ENCODE data around the gene CHST9.
"Not testable (repeated sequence)": the region's sequence is repeated elsewhere in the genome, so short reads cannot be mapped to it uniquely, and the experiment has no call there.

Gene CHST9

GRCh38 chr18:27094621-27095020 is 90.5 kb downstream of the CHST9 start:
- TF ChIP-seq, protein P1, sequence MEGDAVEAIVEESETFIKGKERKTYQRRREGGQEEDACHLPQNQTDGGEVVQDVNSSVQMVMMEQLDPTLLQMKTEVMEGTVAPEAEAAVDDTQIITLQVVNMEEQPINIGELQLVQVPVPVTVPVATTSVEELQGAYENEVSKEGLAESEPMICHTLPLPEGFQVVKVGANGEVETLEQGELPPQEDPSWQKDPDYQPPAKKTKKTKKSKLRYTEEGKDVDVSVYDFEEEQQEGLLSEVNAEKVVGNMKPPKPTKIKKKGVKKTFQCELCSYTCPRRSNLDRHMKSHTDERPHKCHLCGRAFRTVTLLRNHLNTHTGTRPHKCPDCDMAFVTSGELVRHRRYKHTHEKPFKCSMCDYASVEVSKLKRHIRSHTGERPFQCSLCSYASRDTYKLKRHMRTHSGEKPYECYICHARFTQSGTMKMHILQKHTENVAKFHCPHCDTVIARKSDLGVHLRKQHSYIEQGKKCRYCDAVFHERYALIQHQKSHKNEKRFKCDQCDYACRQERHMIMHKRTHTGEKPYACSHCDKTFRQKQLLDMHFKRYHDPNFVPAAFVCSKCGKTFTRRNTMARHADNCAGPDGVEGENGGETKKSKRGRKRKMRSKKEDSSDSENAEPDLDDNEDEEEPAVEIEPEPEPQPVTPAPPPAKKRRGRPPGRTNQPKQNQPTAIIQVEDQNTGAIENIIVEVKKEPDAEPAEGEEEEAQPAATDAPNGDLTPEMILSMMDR (IDR thresholded peaks at IDR 0.05; ENCODE audit: extremely low read depth, missing control alignments) = no peak
- no peak for DNase-seq (ENCODE audit: low spot score)

DNA sequence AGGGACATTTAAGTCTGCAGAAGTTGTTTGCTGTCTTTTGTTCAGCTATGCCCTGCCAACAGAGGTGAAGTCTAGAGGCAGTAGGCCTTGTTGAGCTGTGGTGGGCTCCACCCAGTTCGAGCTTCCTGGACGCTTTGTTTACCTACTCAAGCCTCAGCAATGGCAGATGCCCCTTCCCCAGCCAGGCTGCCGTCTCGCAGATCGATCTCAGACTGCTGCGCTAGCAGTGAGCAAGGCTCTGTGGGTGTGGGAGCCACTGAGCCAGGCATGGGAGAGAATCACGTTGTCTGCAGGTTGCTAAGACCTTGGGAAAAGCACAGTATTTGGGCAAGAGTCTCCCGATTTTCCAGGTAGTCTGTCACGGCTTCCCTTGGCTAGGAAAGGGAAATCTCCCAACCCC is 91.8 kb downstream of the CHST9 start:
- DNase-seq (ENCODE audit: low spot score) = not testable (repeated sequence)

DNA sequence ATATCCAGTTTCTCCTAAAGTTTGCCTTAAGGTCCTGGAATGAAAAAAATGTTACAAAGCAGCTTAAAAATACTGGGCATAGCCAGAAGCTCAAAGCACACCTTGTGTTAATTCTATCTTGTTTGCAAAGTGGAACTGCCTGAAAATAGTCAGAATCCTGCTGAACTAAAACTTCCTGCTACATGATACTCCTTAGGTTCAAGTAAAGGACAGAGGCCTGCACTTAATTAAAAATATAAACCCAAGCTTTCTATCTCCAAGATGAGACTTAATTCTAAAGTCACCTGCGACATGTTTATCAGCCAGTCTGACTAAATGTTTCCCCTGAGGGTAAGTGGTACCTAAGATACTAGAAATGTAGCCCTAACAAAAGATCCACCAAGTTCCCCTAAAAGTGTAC is 103.4 kb downstream of the CHST9 start:
- TF ChIP-seq, protein P1 (IDR thresholded peaks at IDR 0.05; ENCODE audit: extremely low read depth, missing control alignments) = no peak
- no peak for DNase-seq (ENCODE audit: low spot score)

GRCh38 chr18:27075828-27076227 is 109.3 kb downstream of the CHST9 start:
- no peak for DNase-seq (ENCODE audit: low spot score)
- TF ChIP-seq, protein P1 (IDR thresholded peaks at IDR 0.05; ENCODE audit: extremely low read depth, missing control alignments) = no peak

- DNase-seq (ENCODE audit: low spot score) = peak; percentile 40
Observed at GRCh38 chr18:27073404-27073830, 111.7 kb downstream of the CHST9 start.

DNA sequence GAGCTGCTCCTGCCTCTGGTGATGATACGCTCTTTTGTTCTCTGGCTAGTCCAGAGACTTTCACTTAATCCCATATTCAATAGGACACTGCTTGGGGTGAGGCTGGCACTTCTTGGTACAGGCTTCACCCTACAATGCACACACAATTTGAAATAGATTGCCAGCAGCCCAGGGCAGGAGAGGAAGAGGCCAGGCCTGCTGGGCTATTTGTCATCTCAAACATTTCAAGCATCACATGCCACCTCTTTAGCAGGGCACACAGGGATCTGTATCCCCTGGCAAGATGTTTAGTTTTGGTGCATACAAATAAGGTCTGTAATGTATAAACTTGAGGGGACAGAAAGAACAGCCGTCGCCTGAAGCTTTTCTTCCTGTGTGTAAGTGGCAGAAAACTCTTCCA is 120.4 kb downstream of the CHST9 start:
- TF ChIP-seq, protein P1 (IDR thresholded peaks at IDR 0.05; ENCODE audit: extremely low read depth, missing control alignments) = no peak

More at GRCh38 chr18:27073404-27073830, 111.7 kb downstream of the CHST9 start:
- TF ChIP-seq, protein P1 (IDR thresholded peaks at IDR 0.05; ENCODE audit: extremely low read depth, missing control alignments) = no peak

DNA sequence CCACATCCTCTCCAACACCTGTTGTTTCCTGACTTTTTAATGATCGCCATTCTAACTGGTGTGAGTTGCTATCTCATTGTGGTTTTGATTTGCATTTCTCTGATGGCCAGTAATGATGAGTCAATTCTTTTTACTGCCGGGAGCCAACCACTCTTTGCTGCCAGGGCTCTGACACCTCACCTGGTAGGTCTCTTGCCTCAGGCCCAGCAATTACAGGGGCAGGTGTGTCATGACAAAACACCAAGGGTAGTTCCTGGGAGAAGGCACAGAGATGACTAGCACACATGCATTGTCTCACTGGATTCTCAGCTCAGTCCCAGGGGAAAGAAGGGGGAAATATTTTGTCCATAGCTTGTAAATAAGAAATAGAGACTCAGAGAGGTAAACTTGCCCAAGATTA is 122.3 kb downstream of the CHST9 start:
- DNase-seq (ENCODE audit: low spot score) = no peak
- TF ChIP-seq, protein P1 (IDR thresholded peaks at IDR 0.05; ENCODE audit: extremely low read depth, missing control alignments) = no peak

More for the DNA sequence above, 120.4 kb downstream of the CHST9 start:
- no peak for DNase-seq (ENCODE audit: low spot score)

- DNase-seq (ENCODE audit: low spot score) = no peak
- TF ChIP-seq, protein P1 (IDR thresholded peaks at IDR 0.05; ENCODE audit: extremely low read depth, missing control alignments) = no peak
Observed at GRCh38 chr18:27061488-27062095, 123.5 kb downstream of the CHST9 start.

Data from GM20000 (cell line).